Ectodermal cell (in vitro differentiated cells): ENCODE results near the gene LDB3.

ENCODE experiments used
- H3K27ac ChIP-seq: 2 replicates; pipeline ENCODE4 v1.7.0; 2013; ENCODE audit warnings: mild to moderate bottlenecking, low read depth, low read length; ENCODE audit not compliant: insufficient read depth, poor library complexity, severe bottlenecking
- H3K27me3 ChIP-seq: 2 replicates; pipeline ENCODE4 v1.7.0; 2013; ENCODE audit warnings: mild to moderate bottlenecking, low read length; ENCODE audit not compliant: insufficient read depth, control insufficient read depth, poor library complexity, severe bottlenecking
- H3K36me3 ChIP-seq: one replicate; pipeline ENCODE4 v1.7.0; 2013; ENCODE audit warnings: low read length; ENCODE audit not compliant: control insufficient read depth, insufficient read depth
- H3K4me1 ChIP-seq: one replicate; pipeline ENCODE4 v1.7.0; 2013; ENCODE audit warnings: low read length; ENCODE audit not compliant: control insufficient read depth, insufficient read depth
- H3K4me3 ChIP-seq: 2 replicates; pipeline ENCODE4 v1.7.0; 2013; ENCODE audit warnings: low read depth, low read length, control low read depth; ENCODE audit not compliant: insufficient read depth
- H3K9me3 ChIP-seq: 2 replicates; pipeline ENCODE4 v1.7.0; 2013; ENCODE audit warnings: mild to moderate bottlenecking, low read length, moderate library complexity; ENCODE audit not compliant: control insufficient read depth
- whole genome bisulfite sequencing, 2 experiments: methylation state at CpG; one replicate each; pipeline ENCODE4 v1.1.7; 2013; ENCODE audit warnings: missing lambda C conversion rate in 2 of 2; 5-methylcytosine and 5-hydroxymethylcytosine counted together

Gene LDB3

GRCh38 chr10:86756511-86757112, 88.3 kb downstream of the LDB3 start, which contains the start of gene BMPR1A:
TSS of gene BMPR1A (plus strand) at chr10:86756619. CDS start at chr10:86876019, 119,400 bp downstream.
- Histone ChIP-seq H3K4me1 (peaks cover 10% of the 10 kb centered on the region), H3K27ac (peak within 1 kb of the TSS; percentile 92), H3K27me3 (no peaks in the 10 kb centered on the region), H3K36me3 (no peaks in the 10 kb centered on the region), H3K9me3 (no peaks in the 10 kb centered on the region), H3K4me3 (peak within 1 kb of the TSS; percentile 87)
- 0% methylated on average over 81 to 85 of the region's 85 CpGs for WGBS, 2 experiments

GRCh38 chr10:86757113-86757972, 89.0 kb downstream of the LDB3 start:
- H3K4me3 ChIP-seq = peak overlapping the region; percentile 87
- H3K27ac ChIP-seq = peak overlapping the region; percentile 84
- no peaks in the 10 kb centered on the region for H3K27me3 ChIP-seq
- H3K36me3 ChIP-seq = no peaks in the 10 kb centered on the region
- no peaks in the 10 kb centered on the region for H3K9me3 ChIP-seq
- peaks cover 10% of the 10 kb centered on the region for H3K4me1 ChIP-seq
- WGBS, 2 experiments = 0 to 1% methylated on average over 47 of the region's 47 CpGs

GRCh38 chr10:86758189-86759072, 90.1 kb downstream of the LDB3 start:
- no peak overlapping the region for H3K27ac ChIP-seq
- H3K9me3 ChIP-seq = no peaks in the 10 kb centered on the region
- no peaks in the 10 kb centered on the region for H3K36me3 ChIP-seq
- 4 to 7% methylated on average over 6 to 7 of the region's 9 CpGs for WGBS, 2 experiments
- H3K4me3 ChIP-seq = peak overlapping the region; percentile 87
- no peaks in the 10 kb centered on the region for H3K27me3 ChIP-seq
- H3K4me1 ChIP-seq = peaks cover 10% of the 10 kb centered on the region

GRCh38 chr10:86759073-86759672, 90.9 kb downstream of the LDB3 start:
- peak overlapping the region; percentile 87 for H3K4me3 ChIP-seq
- WGBS, 2 experiments = 13 to 19% methylated on average over 2 to 3 of the region's 3 CpGs
- H3K27me3 ChIP-seq = no peaks in the 10 kb centered on the region
- no peaks in the 10 kb centered on the region for H3K36me3 ChIP-seq
- H3K27ac ChIP-seq = no peak overlapping the region
- peaks cover 3% of the 10 kb centered on the region for H3K4me1 ChIP-seq
- H3K9me3 ChIP-seq = no peaks in the 10 kb centered on the region

GRCh38 chr10:86763404-86763803, 95.1 kb downstream of the LDB3 start:
- WGBS, 2 experiments = 97 to 98% methylated on average over 4 to 5 of the region's 5 CpGs
- H3K4me3 ChIP-seq = no peak overlapping the region
- no peaks in the 10 kb centered on the region for H3K9me3 ChIP-seq
- peaks cover 9% of the 10 kb centered on the region for H3K4me1 ChIP-seq
- no peaks in the 10 kb centered on the region for H3K27me3 ChIP-seq
- H3K36me3 ChIP-seq = no peaks in the 10 kb centered on the region
- no peak overlapping the region for H3K27ac ChIP-seq

GRCh38 chr10:86765548-86765947, 97.2 kb downstream of the LDB3 start:
- Histone ChIP-seq H3K9me3 (no peaks in the 10 kb centered on the region), H3K36me3 (no peaks in the 10 kb centered on the region), H3K4me1 (peaks cover 16% of the 10 kb centered on the region), H3K27me3 (no peaks in the 10 kb centered on the region), H3K4me3 (no peak overlapping the region), H3K27ac (no peak overlapping the region)
- 71% methylated on average over 1 of the region's 2 CpGs; no CpG with 5 or more reads in 1 of the 2 experiments for WGBS, 2 experiments

GRCh38 chr10:86768412-86769062, 100.2 kb downstream of the LDB3 start:
- no peak overlapping the region for H3K27ac ChIP-seq
- WGBS, 2 experiments = 90 to 100% methylated on average over 1 of the region's 1 CpG

GRCh38 chr10:86769991-86770390, 101.7 kb downstream of the LDB3 start:
- WGBS, 2 experiments = 89 to 93% methylated on average over 10 of the region's 10 CpGs
- Histone ChIP-seq H3K27me3 (no peaks in the 10 kb centered on the region), H3K27ac (no peak overlapping the region), H3K36me3 (no peaks in the 10 kb centered on the region), H3K4me1 (peaks cover 27% of the 10 kb centered on the region), H3K9me3 (no peaks in the 10 kb centered on the region), H3K4me3 (no peak overlapping the region)

More at GRCh38 chr10:86768412-86769062, 100.2 kb downstream of the LDB3 start:
- H3K9me3 ChIP-seq = no peaks in the 10 kb centered on the region
- H3K27me3 ChIP-seq = no peaks in the 10 kb centered on the region
- no peaks in the 10 kb centered on the region for H3K36me3 ChIP-seq
- no peak overlapping the region for H3K4me3 ChIP-seq
- peaks cover 19% of the 10 kb centered on the region for H3K4me1 ChIP-seq

- WGBS, 2 experiments = 86 to 93% methylated on average over 1 of the region's 2 CpGs
- Histone ChIP-seq H3K9me3 (no peaks in the 10 kb centered on the region), H3K27me3 (no peaks in the 10 kb centered on the region), H3K27ac (no peak overlapping the region), H3K36me3 (no peaks in the 10 kb centered on the region), H3K4me1 (peaks cover 31% of the 10 kb centered on the region), H3K4me3 (no peak overlapping the region)
Observed at GRCh38 chr10:86770412-86770960, 102.2 kb downstream of the LDB3 start.
